HCT116 (cell line): ENCODE measurements around the gene CELF4. TPM values are rescaled to one million over a fixed set of nuclear protein-coding genes. Genes with fewer than 3 reads are reported as not detected.

ENCODE experiments used
- ATAC-seq: fragments of 200-7000 bp; cut with Tn5 transposase; 2 replicates; pipeline ENCODE4 v1.9.1; 2020; ENCODE audit warnings: mild to moderate bottlenecking, moderate library complexity
- BruUV-seq: library from RNA; stranded (reverse); fragments of 400-500 nt; replicated peaks from 2 replicates; lab custom pipeline; 2021; lab: Mats Ljungman, UMichigan
- CTCF ChIA-PET: fragments of 300-600 bp; sonication (Branson Sonifier 250); formaldehyde crosslinking; loops from one replicate; lab custom pipeline; 2021; ENCODE audit warnings: antibody characterized with exemption; lab: Charles Lee
- POLR2A ChIA-PET: fragments of 300-600, 350-600 bp; sonication (Branson Sonifier 250); formaldehyde crosslinking; loops from one replicate; lab custom pipeline; 2021; ENCODE audit warnings: antibody characterized with exemption; lab: Charles Lee
- RAD21 ChIA-PET, 2 experiments: fragments of 300-600 bp; sonication (Branson Sonifier 250); formaldehyde crosslinking; loops; one replicate each; lab custom pipeline; 2023; ENCODE audit warnings: low total read pairs in 2 of 2; ENCODE audit not compliant: uncharacterized antibody in 2 of 2, unreplicated experiment in 2 of 2, low non-redundant PET in 1 of 2; lab: Charles Lee
- DNase-seq: peaks from one replicate; pipeline ENCODE4 v3.0.0-alpha.2; 2010; ENCODE audit warnings: low read depth, low spot score
- H2AFZ ChIP-seq: fragments of 200-600 bp; shearing (Covaris generic), sonication (generic); 2 replicates; pipeline ENCODE4 v1.6.1; 2017; ENCODE audit warnings: low read depth, mixed run types, mixed read lengths, antibody characterized with exemption, low read length; ENCODE audit not compliant: poor library complexity, severe bottlenecking
- H3K27ac ChIP-seq: 2 replicates; pipeline ENCODE4 v1.5.1; 2012; ENCODE audit warnings: low read depth, low read length
- H3K27me3 ChIP-seq: fragments of 200-600 bp; sonication (generic); 2 replicates; pipeline ENCODE4 v1.6.1; 2016; ENCODE audit warnings: mixed run types, low read length, mixed read lengths; ENCODE audit not compliant: insufficient read depth
- H3K36me3 ChIP-seq, 2 experiments: fragments of 200-500 bp in 1 of 2; fragments of 200-600 bp in 1 of 2; sonication (Bioruptor generic) in 1 of 2; sonication (generic) in 1 of 2; 2 replicates each; pipeline versions ENCODE4 v1.5.1 to v1.6.1; 2014 to 2016; ENCODE audit warnings: low read length in 2 of 2, inconsistent platforms in 1 of 2, mixed read lengths in 1 of 2, mixed run types in 1 of 2; ENCODE audit not compliant: insufficient read depth in 2 of 2, control insufficient read depth in 1 of 2
- H3K4me1 ChIP-seq, 2 experiments: fragments of 200-600 bp in 1 of 2; sonication (generic) in 1 of 2; 2 replicates each; pipeline versions ENCODE4 v1.5.1 to v1.6.1; 2012 to 2017; ENCODE audit warnings: low read length in 2 of 2, inconsistent platforms in 1 of 2, mild to moderate bottlenecking in 1 of 2, mixed read lengths in 1 of 2, mixed run types in 1 of 2, moderate library complexity in 1 of 2; ENCODE audit not compliant: insufficient read depth in 2 of 2, control insufficient read depth in 1 of 2
- H3K4me2 ChIP-seq: fragments of 200-600 bp; sonication (generic); 2 replicates; pipeline ENCODE4 v1.6.1; 2017; ENCODE audit warnings: mixed run types, low read length, mixed read lengths
- H3K4me3 ChIP-seq, 2 experiments: fragments of 200-600 bp in 1 of 2; sonication (generic) in 1 of 2; replicated peaks in 1 of 2; 2 replicates each; pipeline ENCODE4 v1.5.1; 2011 to 2016; ENCODE audit warnings: low read length in 2 of 2, control low read depth in 1 of 2, low read depth in 1 of 2, mild to moderate bottlenecking in 1 of 2, mixed read lengths in 1 of 2, mixed run types in 1 of 2
- H3K79me2 ChIP-seq: fragments of 200-600 bp; sonication (generic); 2 replicates; pipeline ENCODE4 v1.6.1; 2017; ENCODE audit warnings: mild to moderate bottlenecking, mixed run types, low read length, moderate library complexity, mixed read lengths; ENCODE audit not compliant: insufficient read depth
- H3K9ac ChIP-seq: fragments of 200-600 bp; sonication (generic); 2 replicates; pipeline ENCODE4 v1.6.1; 2016; ENCODE audit warnings: low read length, mixed read lengths
- H3K9me2 ChIP-seq: fragments of 200-600 bp; sonication (generic), shearing (Covaris generic); 2 replicates; pipeline ENCODE4 v1.6.1; 2017; ENCODE audit warnings: mixed run types, mild to moderate bottlenecking, moderate library complexity; ENCODE audit not compliant: insufficient read depth
- H3K9me3 ChIP-seq, 2 experiments: fragments of 200-500 bp in 1 of 2; fragments of 200-600 bp in 1 of 2; sonication (Bioruptor generic) in 1 of 2; sonication (generic) in 1 of 2; 2 replicates each; pipeline ENCODE4 v1.6.1; 2014 to 2017; ENCODE audit warnings: low read length in 2 of 2, mixed read lengths in 2 of 2, inconsistent platforms in 1 of 2, low read depth in 1 of 2, mild to moderate bottlenecking in 1 of 2, mixed run types in 1 of 2, moderate library complexity in 1 of 2; ENCODE audit not compliant: control insufficient read depth in 1 of 2, insufficient read depth in 1 of 2
- H4K20me1 ChIP-seq: fragments of 200-600 bp; sonication (generic), shearing (Covaris generic); 2 replicates; pipeline ENCODE4 v1.6.1; 2017; ENCODE audit warnings: mixed run types, mild to moderate bottlenecking, moderate library complexity; ENCODE audit not compliant: insufficient read depth
- ATF3 ChIP-seq: IDR thresholded peaks from 2 replicates; pipeline ENCODE4 v1.6.1; 2012
- CBX3 ChIP-seq: IDR thresholded peaks from 2 replicates; pipeline ENCODE4 v1.6.1; 2012; ENCODE audit warnings: low read depth
- CTCF ChIP-seq, 3 experiments: fragments of 200-600 bp in 1 of 3; sonication (generic) in 1 of 3; IDR thresholded peaks in 2 of 3; conservative IDR thresholded peaks in 1 of 3; 2 replicates each; pipeline ENCODE4 v1.5.1; 2012 to 2017; ENCODE audit warnings: low read depth in 2 of 3, low read length in 2 of 3, antibody characterized with exemption in 1 of 3, borderline replicate concordance in 1 of 3, control low read depth in 1 of 3, mild to moderate bottlenecking in 1 of 3, mixed read lengths in 1 of 3, mixed run types in 1 of 3, moderate library complexity in 1 of 3; ENCODE audit not compliant: insufficient read depth in 1 of 3
- ELF1 ChIP-seq: IDR thresholded peaks from 2 replicates; pipeline ENCODE4 v1.6.1; 2012; ENCODE audit warnings: low read depth, borderline replicate concordance
- EZH2 ChIP-seq: fragments of 200-600 bp; sonication (generic); IDR thresholded peaks from 2 replicates; pipeline ENCODE4 v1.6.1; 2017; ENCODE audit warnings: antibody characterized with exemption, mixed run types
- JUND ChIP-seq: IDR thresholded peaks from 2 replicates; pipeline ENCODE4 v1.6.1; 2012
- MAX ChIP-seq: IDR thresholded peaks from 2 replicates; pipeline ENCODE4 v1.6.1; 2012
- POLR2A ChIP-seq: IDR thresholded peaks from 2 replicates; pipeline ENCODE4 v1.7.0; 2011; ENCODE audit warnings: borderline replicate concordance; ENCODE audit not compliant: insufficient read depth, insufficient read length; ENCODE audit errors: extremely low read depth
- RAD21 ChIP-seq: IDR thresholded peaks from 2 replicates; pipeline ENCODE4 v1.6.1; 2012; ENCODE audit warnings: low read depth, mild to moderate bottlenecking
- REST ChIP-seq: IDR thresholded peaks from 2 replicates; pipeline ENCODE4 v1.6.1; 2012; ENCODE audit warnings: low read depth
- TCF7L2 ChIP-seq: IDR thresholded peaks from 2 replicates; pipeline ENCODE4 v1.7.0; 2011; ENCODE audit warnings: borderline replicate concordance, inconsistent platforms; ENCODE audit not compliant: insufficient read depth, insufficient read length; ENCODE audit errors: extremely low read depth
- YY1 ChIP-seq: IDR thresholded peaks from 2 replicates; pipeline ENCODE4 v1.6.1; 2011; ENCODE audit warnings: low read length, low read depth, moderate library complexity, mild to moderate bottlenecking; ENCODE audit not compliant: insufficient replicate concordance; ENCODE audit errors: extremely low read depth
- ZBTB33 ChIP-seq: IDR thresholded peaks from 2 replicates; pipeline ENCODE4 v1.6.1; 2011; ENCODE audit warnings: mild to moderate bottlenecking, low read length, moderate library complexity; ENCODE audit not compliant: insufficient replicate concordance; ENCODE audit errors: extremely low read depth
- intact Hi-C: fragments of 100-400 bp; cut with micrococcal nuclease; formaldehyde crosslinking; loops from 2 replicates; pipeline ENCODE4 v1.10.0; 2022
- total RNA-seq: library from RNA; stranded (reverse); gene quantifications from one replicate; pipeline ENCODE4 v1.2.1, GENCODE V29; 2021; ENCODE audit not compliant: unreplicated experiment

The CELF4 gene
- total RNA-seq, 1 experiment from 2014 or later, result not detected

GRCh38 chr18:37395631-37396030 lies 170.0 kb downstream of the CELF4 start:
- Histone ChIP-seq H3K27ac (no peak overlapping the region), H3K4me2 (no peak overlapping the region), H3K36me3 (no peaks in the 10 kb centered on the region), H3K9me2 (no peaks in the 10 kb centered on the region), H3K4me1 (peaks cover 11 to 14% of the 10 kb centered on the region in 2 experiments; a peak in 3 of 4 replicates), H3K9me3 (no peaks in the 10 kb centered on the region), H3K27me3 (peaks cover 14% of the 10 kb centered on the region), H3K79me2 (no peaks in the 10 kb centered on the region), H3K4me3 (no peak overlapping the region), H3K9ac (no peak overlapping the region), H4K20me1 (no peaks in the 10 kb centered on the region), H2AFZ (no peak overlapping the region)
- ChIA-PET CTCF (no interaction called here), POLR2A (no interaction called here), RAD21 (no interaction called here)
- DNase-seq (no peak), ATAC-seq (no peak)
- intact Hi-C loops, result no loop called here
- no TSS peak for BruUV-seq
- TF ChIP-seq REST (no peak), CTCF (IDR thresholded peaks at IDR 0.05 in 2 of 3, conservative IDR thresholded peaks at IDR 0.05 in 1 of 3; ENCODE audit: borderline replicate concordance in 1 of 3, insufficient read depth in 1 of 3, low read depth in 2 of 3, low read length in 2 of 3) (no peak), MAX (no peak), ZBTB33 (no peak), CBX3 (no peak), JUND (no peak), POLR2A (no peak), ELF1 (no peak), RAD21 (no peak), ATF3 (no peak), YY1 (no peak), TCF7L2 (no peak), EZH2 (no peak)
